ENCODE results near the gene TC2N.

DNA sequence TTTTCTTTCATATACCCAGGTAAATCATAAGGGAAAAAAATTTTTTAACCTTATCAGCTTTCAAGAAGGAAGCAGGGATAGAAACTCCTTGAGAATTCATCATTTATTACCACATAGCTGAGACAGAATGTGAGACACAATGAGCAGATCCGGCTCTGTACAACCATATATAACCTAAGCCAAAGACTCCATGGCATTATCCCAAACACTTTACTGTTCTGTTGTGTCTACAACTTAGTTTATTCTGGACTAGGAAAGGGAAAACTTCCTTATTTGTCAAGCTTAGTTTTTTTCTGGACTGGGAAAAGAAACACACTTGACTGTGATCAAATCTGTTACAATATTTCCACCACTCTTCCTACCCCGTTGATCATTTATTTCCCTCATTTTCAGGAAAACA lies 97.2 kb downstream of the TC2N start:
- TF ChIP-seq, protein P1, sequence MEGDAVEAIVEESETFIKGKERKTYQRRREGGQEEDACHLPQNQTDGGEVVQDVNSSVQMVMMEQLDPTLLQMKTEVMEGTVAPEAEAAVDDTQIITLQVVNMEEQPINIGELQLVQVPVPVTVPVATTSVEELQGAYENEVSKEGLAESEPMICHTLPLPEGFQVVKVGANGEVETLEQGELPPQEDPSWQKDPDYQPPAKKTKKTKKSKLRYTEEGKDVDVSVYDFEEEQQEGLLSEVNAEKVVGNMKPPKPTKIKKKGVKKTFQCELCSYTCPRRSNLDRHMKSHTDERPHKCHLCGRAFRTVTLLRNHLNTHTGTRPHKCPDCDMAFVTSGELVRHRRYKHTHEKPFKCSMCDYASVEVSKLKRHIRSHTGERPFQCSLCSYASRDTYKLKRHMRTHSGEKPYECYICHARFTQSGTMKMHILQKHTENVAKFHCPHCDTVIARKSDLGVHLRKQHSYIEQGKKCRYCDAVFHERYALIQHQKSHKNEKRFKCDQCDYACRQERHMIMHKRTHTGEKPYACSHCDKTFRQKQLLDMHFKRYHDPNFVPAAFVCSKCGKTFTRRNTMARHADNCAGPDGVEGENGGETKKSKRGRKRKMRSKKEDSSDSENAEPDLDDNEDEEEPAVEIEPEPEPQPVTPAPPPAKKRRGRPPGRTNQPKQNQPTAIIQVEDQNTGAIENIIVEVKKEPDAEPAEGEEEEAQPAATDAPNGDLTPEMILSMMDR (IDR thresholded peaks at IDR 0.05): no peak
- TF ChIP-seq POLR2AphosphoS5 (IDR thresholded peaks at IDR 0.05): peak; percentile 80

Data from prostate gland (tissue), 2 donors.